H9 (cell line): ENCODE results near the gene SFMBT1. TPM values are rescaled to one million over a fixed set of nuclear protein-coding genes. Genes with fewer than 3 reads are reported as not detected.

Experiments
- DNase-seq: peaks from one replicate; pipeline ENCODE4 v3.0.0-alpha.2; 2017
- H2AFZ ChIP-seq: one replicate; pipeline ENCODE4 v1.6.1; 2013; ENCODE audit warnings: mild to moderate bottlenecking, low read length, control low read depth, moderate library complexity
- H2AK5ac ChIP-seq: 2 replicates; pipeline ENCODE4 v1.6.1; 2013; ENCODE audit warnings: low read length, control low read depth, mixed read lengths; ENCODE audit not compliant: insufficient read length
- H2BK120ac ChIP-seq: one replicate; pipeline ENCODE4 v1.6.1; 2013; ENCODE audit warnings: low read depth, mild to moderate bottlenecking, low read length, control low read depth, inconsistent platforms; ENCODE audit not compliant: poor library complexity, severe bottlenecking
- H2BK12ac ChIP-seq: 2 replicates; pipeline ENCODE4 v1.6.1; 2013; ENCODE audit warnings: low read length, control low read depth, mixed read lengths, low read depth; ENCODE audit not compliant: insufficient read length
- H2BK15ac ChIP-seq: 2 replicates; pipeline ENCODE4 v1.6.1; 2013; ENCODE audit warnings: low read depth, low read length, control low read depth
- H2BK20ac ChIP-seq: one replicate; pipeline ENCODE4 v1.6.1; 2013; ENCODE audit warnings: low read depth, mild to moderate bottlenecking, low read length, control low read depth, inconsistent platforms; ENCODE audit not compliant: poor library complexity, severe bottlenecking
- H2BK5ac ChIP-seq: 2 replicates; pipeline ENCODE4 v1.6.1; 2013; ENCODE audit warnings: low read length, control low read depth, mixed read lengths; ENCODE audit not compliant: insufficient read length
- H3K14ac ChIP-seq: 2 replicates; pipeline ENCODE4 v1.6.1; 2013; ENCODE audit warnings: low read length, control low read depth; ENCODE audit not compliant: insufficient read depth
- H3K18ac ChIP-seq: 2 replicates; pipeline ENCODE4 v1.6.1; 2013; ENCODE audit warnings: low read depth, mild to moderate bottlenecking, mixed read lengths, low read length, control low read depth; ENCODE audit not compliant: insufficient read length
- H3K23ac ChIP-seq: 2 replicates; pipeline ENCODE4 v1.6.1; 2013; ENCODE audit warnings: low read length, control low read depth, mixed read lengths, low read depth; ENCODE audit not compliant: insufficient read length
- H3K23me2 ChIP-seq: 2 replicates; pipeline ENCODE4 v1.6.1; 2013; ENCODE audit warnings: low read depth, mild to moderate bottlenecking, mixed read lengths, low read length, control low read depth; ENCODE audit not compliant: insufficient read length, poor library complexity, severe bottlenecking
- H3K27ac ChIP-seq: 2 replicates; pipeline ENCODE4 v1.5.1; 2013; ENCODE audit warnings: low read length, control low read depth, mixed read lengths, low read depth; ENCODE audit not compliant: insufficient read length
- H3K27me3 ChIP-seq: 2 replicates; pipeline ENCODE4 v1.6.1; 2013; ENCODE audit warnings: low read length, control low read depth, inconsistent platforms; ENCODE audit not compliant: insufficient read depth
- H3K4ac ChIP-seq: 2 replicates; pipeline ENCODE4 v1.6.1; 2013; ENCODE audit warnings: low read depth, mild to moderate bottlenecking, control low read depth, inconsistent platforms, low read length, moderate library complexity
- H3K4me1 ChIP-seq: 2 replicates; pipeline ENCODE4 v1.6.1; 2013; ENCODE audit warnings: low read length, control low read depth, inconsistent platforms; ENCODE audit not compliant: insufficient read depth
- H3K4me2 ChIP-seq: 2 replicates; pipeline ENCODE4 v1.6.1; 2013; ENCODE audit warnings: low read length, control low read depth, mixed read lengths; ENCODE audit not compliant: insufficient read length, insufficient read depth
- H3K56ac ChIP-seq: 2 replicates; pipeline ENCODE4 v1.6.1; 2013; ENCODE audit warnings: low read depth, mild to moderate bottlenecking, mixed read lengths, low read length, control low read depth; ENCODE audit not compliant: insufficient read length
- H3K79me1 ChIP-seq: 2 replicates; pipeline ENCODE4 v1.6.1; 2013; ENCODE audit warnings: low read depth, mild to moderate bottlenecking, moderate library complexity, low read length, control low read depth, inconsistent platforms; ENCODE audit not compliant: insufficient read depth, poor library complexity, severe bottlenecking
- H3K79me2 ChIP-seq: 2 replicates; pipeline ENCODE4 v1.6.1; 2013; ENCODE audit warnings: low read length, control low read depth, inconsistent platforms; ENCODE audit not compliant: insufficient read depth
- H3K9ac ChIP-seq: 2 replicates; pipeline ENCODE4 v1.6.1; 2013; ENCODE audit warnings: low read length, control low read depth, mixed read lengths; ENCODE audit not compliant: insufficient read length; ENCODE audit errors: extremely low read depth
- H3K9me3 ChIP-seq: one replicate; pipeline ENCODE4 v1.6.1; 2013; ENCODE audit warnings: low read depth, low read length, inconsistent platforms; ENCODE audit not compliant: control insufficient read depth
- H3T11ph ChIP-seq: one replicate; pipeline ENCODE4 v1.6.1; 2013; ENCODE audit warnings: mild to moderate bottlenecking, low read length, control low read depth, inconsistent platforms
- H4K20me1 ChIP-seq: one replicate; pipeline ENCODE4 v1.6.1; 2013; ENCODE audit not compliant: control insufficient read depth, insufficient read length, insufficient read depth
- H4K5ac ChIP-seq: 2 replicates; pipeline ENCODE4 v1.6.1; 2013; ENCODE audit warnings: low read depth, mild to moderate bottlenecking, mixed read lengths, low read length, control low read depth; ENCODE audit not compliant: insufficient read length
- H4K8ac ChIP-seq: replicated peaks from 2 replicates; pipeline ENCODE4 v1.6.1; 2013; ENCODE audit warnings: low read length, control low read depth, mixed read lengths, low read depth; ENCODE audit not compliant: insufficient read length
- H4K91ac ChIP-seq: 2 replicates; pipeline ENCODE4 v1.6.1; 2013; ENCODE audit warnings: low read depth, mild to moderate bottlenecking, moderate library complexity, mixed read lengths, low read length, control low read depth; ENCODE audit not compliant: insufficient read length
- H3K27ac Mint-ChIP-seq, 3 experiments: 2 replicates in 2 of 3; 3 replicates in 1 of 3; pipeline ENCODE4 v1.8.0; 2020 to 2021; ENCODE audit warnings: mixed read lengths in 3 of 3, mild to moderate bottlenecking in 1 of 3, moderate library complexity in 1 of 3
- H3K27me3 Mint-ChIP-seq: 2 replicates; pipeline ENCODE4 v1.8.0; 2021; ENCODE audit warnings: low read depth, mild to moderate bottlenecking, moderate library complexity, mixed read lengths
- H3K36me3 Mint-ChIP-seq, 3 experiments: 2 replicates in 2 of 3; 3 replicates in 1 of 3; pipeline ENCODE4 v1.8.0; 2020 to 2021; ENCODE audit warnings: low read depth in 3 of 3, mixed read lengths in 3 of 3; ENCODE audit not compliant: insufficient read depth in 1 of 3
- H3K4me1 Mint-ChIP-seq, 2 experiments: 2 replicates each; pipeline ENCODE4 v1.8.0; 2020; ENCODE audit warnings: mixed read lengths in 2 of 2
- H3K4me3 Mint-ChIP-seq, 2 experiments: 2 replicates in 1 of 2; 3 replicates in 1 of 2; pipeline ENCODE4 v1.8.0; 2020 to 2021; ENCODE audit warnings: mild to moderate bottlenecking in 2 of 2, mixed read lengths in 2 of 2, moderate library complexity in 1 of 2
- H3K9me3 Mint-ChIP-seq, 2 experiments: 2 replicates in 1 of 2; 3 replicates in 1 of 2; pipeline ENCODE4 v1.8.0; 2020; ENCODE audit warnings: mild to moderate bottlenecking in 2 of 2, mixed read lengths in 2 of 2, moderate library complexity in 1 of 2
- CTCF ChIP-seq: fragments of 200-600 bp; sonication (generic); conservative IDR thresholded peaks from 3 replicates; pipeline ENCODE4 v1.8.0; 2021; ENCODE audit warnings: antibody characterized with exemption, mild to moderate bottlenecking
- WGBS: extraction: QIAGEN DNeasy Blood & Tissue Kit; methylation state at CpG from one replicate; pipeline ENCODE4 v1.1.7; 2013; ENCODE audit warnings: missing lambda C conversion rate, low lambda C conversion rate, mixed read lengths; ENCODE audit not compliant: insufficient read length; ENCODE audit errors: extremely low coverage; 5-methylcytosine and 5-hydroxymethylcytosine counted together
- total RNA-seq: library from RNA; stranded (reverse); gene quantifications from 2 replicates; pipeline ENCODE4 v1.2.1, GENCODE V29; 2021

SFMBT1 gene
- total RNA-seq, 1 experiment from 2014 or later, result 15.3 TPM

DNA sequence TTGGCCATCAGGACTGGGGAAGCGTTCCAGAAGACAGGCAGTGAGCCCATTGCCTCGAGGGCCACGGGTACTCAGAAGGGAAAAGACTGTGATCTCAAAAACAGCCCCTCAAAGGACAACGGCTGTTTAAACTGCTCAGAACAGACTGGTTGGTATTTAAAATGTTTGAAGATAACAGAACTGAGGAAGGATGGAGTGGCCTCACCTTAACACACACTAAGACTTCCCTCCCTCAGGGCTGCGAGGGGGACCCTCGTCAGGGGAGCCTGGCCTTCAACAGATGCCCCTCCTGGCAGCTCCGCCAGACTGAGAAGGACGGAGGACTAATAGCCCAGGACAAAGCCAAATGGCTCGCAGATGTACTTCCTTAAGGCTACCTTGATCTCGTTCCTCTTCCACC lies 151.1 kb downstream of the SFMBT1 start:
- no peak overlapping the region for H3K4me2 ChIP-seq
- H3K79me1 ChIP-seq, result peaks cover 12% of the 10 kb centered on the region
- peaks cover 3% of the 10 kb centered on the region; the same call in 1 of the 2 replicates for H3K79me2 ChIP-seq
- no peaks in the 10 kb centered on the region for H3K9me3 ChIP-seq
- no CpG with 5 or more reads among the region's 10 CpGs for WGBS
- no peaks in the 10 kb centered on the region for H3K27me3 ChIP-seq
- H3K14ac ChIP-seq, result no peak overlapping the region
- H4K91ac ChIP-seq, result no peak overlapping the region
- Mint-ChIP-seq H3K9me3 (no peaks in the 10 kb centered on the region), H3K27me3 (peaks cover 4% of the 10 kb centered on the region; the same call in 1 of the 2 replicates), H3K27ac (no peak overlapping the region), H3K36me3 (peaks cover 0 to 11% (median 11%) of the 10 kb centered on the region in 3 experiments; a peak in 5 of 7 replicates), H3K4me3 (no peak overlapping the region), H3K4me1 (peaks cover 15 to 18% of the 10 kb centered on the region in 2 experiments)
- no peak overlapping the region for H3K18ac ChIP-seq
- no peak overlapping the region for H3T11ph ChIP-seq
- no peak overlapping the region for H3K27ac ChIP-seq
- no peak overlapping the region for H2BK20ac ChIP-seq
- no peak for TF ChIP-seq CTCF
- DNase-seq, result no peak
- no peak overlapping the region for H2BK5ac ChIP-seq
- H3K56ac ChIP-seq, result no peak overlapping the region
- H4K20me1 ChIP-seq, result no peaks in the 10 kb centered on the region
- no peak overlapping the region for H2AFZ ChIP-seq
- peaks cover 7% of the 10 kb centered on the region for H3K23me2 ChIP-seq
- no peak overlapping the region for H4K8ac ChIP-seq
- H2BK12ac ChIP-seq, result no peak overlapping the region
- no peaks in the 10 kb centered on the region; the same call in 1 of the 2 replicates for H3K4me1 ChIP-seq
- H4K5ac ChIP-seq, result no peak overlapping the region
- no peak overlapping the region for H3K23ac ChIP-seq
- H3K9ac ChIP-seq, result no peak overlapping the region
- H2BK120ac ChIP-seq, result no peak overlapping the region
- H3K4ac ChIP-seq, result no peak overlapping the region
- no peak overlapping the region for H2BK15ac ChIP-seq
- H2AK5ac ChIP-seq, result no peak overlapping the region
